GM18861 (cell line): Measurements from ENCODE around the gene PIH1D2.
"Not testable (repeated sequence)": the region's sequence is repeated elsewhere in the genome, so short reads cannot be mapped to it uniquely, and the experiment has no call there.

Source experiments
- ATAC-seq: cut with Tn5 transposase; IDR thresholded peaks from one replicate; pipeline ENCODE4 v1.9.1; 2021; ENCODE audit not compliant: unreplicated experiment

The PIH1D2 gene, protein sequence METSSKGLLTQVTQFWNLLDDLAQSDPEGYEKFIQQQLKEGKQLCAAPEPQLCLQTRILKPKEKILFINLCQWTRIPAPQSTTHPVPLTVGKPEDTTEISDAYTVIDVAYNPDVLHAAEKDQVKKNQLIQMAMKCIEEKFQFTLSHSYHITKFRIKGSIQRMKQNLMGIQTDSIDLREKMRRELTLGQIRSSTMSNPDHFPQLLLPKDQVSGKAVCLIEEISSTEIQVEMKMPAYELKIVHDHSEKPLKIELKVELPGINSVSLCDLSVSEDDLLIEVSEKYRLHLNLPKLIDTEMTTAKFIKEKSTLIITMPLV

DNA sequence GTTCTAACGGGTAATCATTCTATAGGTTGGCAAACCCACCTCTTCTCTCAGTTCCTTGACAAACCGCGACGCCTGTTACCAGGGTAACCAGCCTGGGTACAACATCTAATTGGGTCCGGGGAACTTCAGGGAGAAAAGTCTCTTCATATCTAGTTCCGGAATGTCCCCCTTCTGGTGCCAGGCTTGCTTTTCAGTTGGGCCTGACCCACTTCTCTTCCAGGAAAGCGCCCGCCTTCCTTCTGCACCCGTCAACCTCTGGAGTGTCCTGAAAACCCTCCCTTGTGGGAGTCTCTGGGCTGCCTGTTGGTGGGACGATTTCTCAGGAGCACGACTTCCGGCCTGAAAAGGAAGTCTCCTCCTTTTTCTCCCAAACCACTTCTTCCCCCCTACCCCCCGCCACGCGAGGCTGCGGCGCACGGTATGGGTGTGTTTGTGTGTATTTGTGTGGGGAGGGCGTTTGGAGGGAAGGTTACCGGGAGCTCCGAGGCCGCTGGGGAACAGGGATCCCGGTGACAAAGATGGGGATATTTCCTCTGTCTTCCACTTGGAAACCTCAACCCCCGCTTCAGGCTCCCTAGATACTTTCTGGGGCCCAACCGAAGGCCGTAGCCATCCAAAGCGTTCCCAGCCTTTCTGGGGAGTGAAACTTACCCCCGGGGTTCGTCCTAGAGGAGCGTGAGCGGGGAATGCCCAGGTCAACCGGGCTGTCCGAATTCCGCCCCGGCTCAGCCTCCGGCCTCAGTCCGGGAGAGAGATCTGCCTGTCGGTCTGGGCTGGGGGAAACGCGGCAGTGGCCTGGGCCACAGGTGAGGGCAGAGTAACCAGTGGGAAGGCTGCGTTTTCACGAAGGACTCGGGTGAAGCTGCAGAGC lies at the start of gene PIH1D2, which contains the start of gene NKAPD1:
Gene PIH1D2, minus strand, starts transcription at position 77 of the 871 bp plus-strand sequence. CDS start 843 bp downstream, outside the sequence.
Gene NKAPD1, plus strand, starts transcription at position 359 of the 871 bp plus-strand sequence. CDS start 1,276 bp downstream, outside the sequence.
- ATAC-seq: peak; percentile 83

DNA sequence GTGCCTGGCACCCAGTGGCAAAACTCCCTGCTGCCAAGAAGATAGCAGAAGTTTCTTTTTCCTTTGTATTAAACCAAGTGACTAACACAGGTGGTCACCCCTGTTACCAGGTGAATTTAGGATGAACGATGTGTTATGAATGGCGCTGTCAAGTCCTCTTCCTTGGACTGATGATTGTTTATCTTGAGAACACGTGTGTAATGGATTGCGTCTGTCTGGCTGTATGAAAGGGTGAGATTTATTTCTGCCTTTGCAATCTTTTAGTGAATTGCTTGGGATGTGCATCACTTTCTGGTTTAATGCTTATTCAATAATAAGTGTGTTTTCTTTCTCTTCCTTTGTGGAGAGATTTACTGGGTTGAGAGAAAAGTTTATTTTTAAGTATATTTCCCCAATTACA lies 49.3 kb upstream of the PIH1D2 start:
- no peak for ATAC-seq

DNA sequence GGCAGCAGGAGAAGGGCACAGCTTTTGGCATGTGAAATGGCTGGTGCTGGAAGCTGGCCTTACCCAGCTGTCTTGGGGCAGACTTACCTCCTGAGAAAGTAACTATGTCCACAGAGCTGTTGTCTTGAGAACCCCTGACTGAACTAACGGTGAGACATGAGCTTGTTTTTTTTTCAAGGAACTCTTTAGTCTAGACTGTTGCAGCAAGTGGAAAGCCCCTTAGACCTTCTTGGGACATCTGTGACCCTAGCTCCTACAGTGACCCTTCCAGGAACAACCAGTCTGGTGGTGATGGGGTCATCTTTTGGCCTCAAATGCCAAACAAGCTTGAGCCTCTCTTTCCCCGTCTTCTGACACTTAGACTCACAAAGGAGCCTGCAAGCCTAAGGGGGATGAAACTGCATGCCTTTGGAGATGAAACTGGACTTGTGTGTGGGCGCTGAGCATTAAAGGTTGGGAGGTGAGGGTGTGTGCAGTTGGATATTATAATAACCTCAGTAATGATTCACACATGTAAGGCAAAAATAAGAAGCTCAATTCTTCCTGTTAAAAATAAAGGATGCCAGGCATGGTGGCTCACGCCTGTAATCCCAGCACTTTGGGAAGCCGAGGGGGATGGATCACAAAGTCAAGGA lies 48.3 kb upstream of the PIH1D2 start:
- ATAC-seq: no peak

DNA sequence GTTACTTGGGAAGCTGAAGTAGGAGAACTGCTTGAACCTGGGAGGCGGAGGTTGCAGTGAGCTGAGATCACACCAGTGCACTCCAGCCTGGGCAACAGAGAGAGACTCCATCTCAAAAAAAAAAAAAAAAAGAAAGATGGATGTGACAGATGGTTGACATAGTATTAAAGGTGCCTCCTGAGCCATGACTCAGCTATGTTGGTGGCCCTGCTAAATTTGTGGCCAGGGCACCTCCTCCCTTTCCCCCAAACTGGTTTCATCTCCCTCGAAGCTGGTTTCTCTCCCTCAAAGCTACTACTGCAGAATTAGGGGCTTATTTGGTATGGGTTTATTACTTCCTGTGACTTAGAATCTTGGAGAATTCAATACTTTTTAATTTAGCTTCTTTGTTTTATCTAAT lies 44.4 kb upstream of the PIH1D2 start:
- no peak for ATAC-seq

DNA sequence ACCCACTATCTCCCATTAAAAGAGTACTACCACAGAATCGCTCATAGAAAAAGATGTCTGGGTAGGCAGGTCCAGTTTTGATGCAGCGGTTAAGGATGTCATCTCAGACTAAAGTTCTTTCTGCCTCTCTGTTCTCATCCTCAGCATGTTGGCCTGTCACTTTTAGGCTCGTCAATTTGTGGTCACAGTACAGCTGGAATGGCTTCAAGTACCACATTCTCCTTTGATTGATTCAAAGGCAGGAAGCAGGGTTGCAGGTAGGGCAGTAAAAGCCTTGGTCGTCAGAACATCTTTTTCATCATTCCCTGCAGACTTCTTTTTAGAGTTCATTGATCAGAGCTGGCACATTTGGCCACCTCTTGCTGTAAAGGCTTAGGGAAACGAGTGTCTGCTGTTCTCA lies 41.6 kb upstream of the PIH1D2 start:
- ATAC-seq: no peak

DNA sequence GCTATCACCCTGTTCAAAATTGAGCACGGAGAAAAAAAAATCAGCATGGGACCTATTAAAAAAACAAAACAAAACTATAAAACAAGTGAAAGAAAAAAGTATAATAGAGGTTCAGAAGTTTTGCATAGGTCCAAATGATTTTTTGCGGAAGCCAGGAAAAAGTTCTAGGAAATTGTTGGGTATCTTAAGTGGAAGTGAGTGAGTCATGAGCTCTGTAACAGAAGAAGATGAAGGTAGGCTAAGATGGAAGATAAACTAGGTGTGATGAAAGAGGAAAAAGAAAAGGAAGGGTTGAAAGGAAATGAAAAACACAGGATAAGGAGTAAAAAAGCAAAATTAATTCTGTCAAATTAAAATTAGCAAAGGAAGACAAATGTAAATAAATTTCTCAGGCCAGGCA lies 40.6 kb upstream of the PIH1D2 start:
- no peak for ATAC-seq

DNA sequence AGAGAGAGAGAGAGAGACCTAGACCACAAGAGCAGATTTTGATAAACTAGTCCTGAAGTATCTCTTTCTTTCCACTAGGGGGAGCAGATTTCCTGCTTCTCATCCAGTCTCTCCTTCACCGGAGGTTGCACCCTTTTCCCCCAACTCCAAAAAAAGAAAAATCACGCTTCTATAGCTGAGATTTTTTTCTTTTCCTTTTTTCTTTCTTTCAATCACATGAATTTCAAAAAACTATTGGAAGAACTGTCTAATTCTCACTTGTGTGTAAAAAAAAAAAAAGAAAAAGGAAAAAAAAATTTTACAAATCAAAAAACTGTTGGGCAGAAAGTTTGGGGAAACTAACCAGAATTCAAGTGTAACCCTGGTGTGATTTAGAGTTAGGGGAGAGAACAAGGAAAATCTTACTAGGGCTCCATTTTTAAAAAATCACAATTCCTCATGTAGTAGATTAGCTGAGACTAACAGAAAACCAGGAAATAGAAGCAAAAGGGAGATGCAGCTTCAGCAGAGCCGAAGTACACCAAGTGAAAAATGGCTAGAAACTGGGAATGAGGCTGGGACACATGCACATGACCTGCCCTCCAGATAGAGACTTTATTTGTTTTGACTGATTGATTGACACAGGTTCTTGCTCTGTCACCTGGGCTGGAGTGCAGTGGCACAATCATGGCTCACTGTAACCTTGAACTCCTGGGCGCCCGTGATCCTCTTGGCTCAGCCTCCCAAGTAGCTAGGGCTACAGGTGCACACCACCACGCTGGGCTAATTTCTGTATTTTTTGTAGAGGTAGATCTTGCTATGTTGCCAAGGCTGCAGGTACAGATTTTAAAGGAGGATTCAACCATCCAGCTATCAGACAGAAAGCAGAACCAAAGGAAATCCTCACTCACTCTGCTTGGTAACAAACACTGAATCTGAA lies 40.0 kb upstream of the PIH1D2 start:
- ATAC-seq: peak; percentile 64

DNA sequence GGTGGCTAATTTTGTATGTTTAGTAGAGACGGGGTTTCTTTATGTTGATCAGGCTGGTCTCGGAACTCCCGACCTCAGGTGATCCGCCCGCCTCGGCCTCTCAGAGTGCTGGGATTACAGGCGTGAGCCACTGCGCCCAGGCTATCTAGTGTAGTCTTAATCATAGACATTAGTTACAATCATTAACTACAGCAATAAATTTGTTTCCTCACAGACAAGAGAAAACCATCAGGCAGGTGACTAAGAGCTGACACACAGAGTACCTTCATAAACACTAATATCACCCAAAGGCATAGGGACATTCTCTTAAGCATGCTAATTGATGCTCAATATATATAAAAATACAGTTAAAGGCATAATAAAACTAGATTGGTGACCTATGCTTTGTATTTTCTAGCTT lies 32.3 kb upstream of the PIH1D2 start:
- no peak for ATAC-seq

DNA sequence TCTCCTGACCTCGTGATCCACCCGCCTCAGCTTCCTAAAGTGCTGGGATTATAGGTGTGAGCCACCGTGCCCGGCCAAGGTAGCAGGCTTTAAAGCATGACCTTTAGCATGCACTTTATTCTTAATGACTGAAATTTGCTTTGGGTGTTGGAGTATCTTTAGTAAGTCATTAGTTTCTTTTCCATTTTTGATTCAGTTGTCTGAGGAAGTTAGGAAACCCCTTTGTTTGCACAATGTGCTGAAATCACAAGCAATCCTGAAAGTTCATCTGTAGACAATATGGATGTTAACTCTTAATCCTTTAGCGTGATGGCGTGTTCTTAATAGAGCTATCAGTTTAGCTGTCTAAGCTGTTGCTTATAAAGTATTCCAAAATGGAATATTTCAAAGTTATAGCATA lies 29.6 kb upstream of the PIH1D2 start:
- ATAC-seq: no peak

DNA sequence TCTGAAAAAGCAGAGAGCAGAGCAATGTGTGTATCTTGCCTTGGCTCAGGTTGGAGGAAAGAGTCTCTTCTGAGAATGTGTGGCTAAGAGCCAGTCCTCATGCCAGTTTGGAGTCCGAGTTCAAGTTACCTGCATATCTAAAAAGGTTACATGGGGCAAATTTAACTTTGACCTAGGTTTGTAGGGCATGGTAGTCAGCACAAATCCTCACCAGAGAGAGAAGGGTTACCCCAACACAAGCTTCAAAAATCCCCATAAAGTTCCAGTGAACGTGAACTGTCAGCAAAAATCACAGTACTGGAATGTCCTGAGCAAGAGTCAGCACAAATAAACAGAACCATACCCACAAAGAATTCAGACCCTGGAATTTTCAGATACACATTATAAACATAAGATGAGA lies 26.6 kb upstream of the PIH1D2 start:
- no peak for ATAC-seq

DNA sequence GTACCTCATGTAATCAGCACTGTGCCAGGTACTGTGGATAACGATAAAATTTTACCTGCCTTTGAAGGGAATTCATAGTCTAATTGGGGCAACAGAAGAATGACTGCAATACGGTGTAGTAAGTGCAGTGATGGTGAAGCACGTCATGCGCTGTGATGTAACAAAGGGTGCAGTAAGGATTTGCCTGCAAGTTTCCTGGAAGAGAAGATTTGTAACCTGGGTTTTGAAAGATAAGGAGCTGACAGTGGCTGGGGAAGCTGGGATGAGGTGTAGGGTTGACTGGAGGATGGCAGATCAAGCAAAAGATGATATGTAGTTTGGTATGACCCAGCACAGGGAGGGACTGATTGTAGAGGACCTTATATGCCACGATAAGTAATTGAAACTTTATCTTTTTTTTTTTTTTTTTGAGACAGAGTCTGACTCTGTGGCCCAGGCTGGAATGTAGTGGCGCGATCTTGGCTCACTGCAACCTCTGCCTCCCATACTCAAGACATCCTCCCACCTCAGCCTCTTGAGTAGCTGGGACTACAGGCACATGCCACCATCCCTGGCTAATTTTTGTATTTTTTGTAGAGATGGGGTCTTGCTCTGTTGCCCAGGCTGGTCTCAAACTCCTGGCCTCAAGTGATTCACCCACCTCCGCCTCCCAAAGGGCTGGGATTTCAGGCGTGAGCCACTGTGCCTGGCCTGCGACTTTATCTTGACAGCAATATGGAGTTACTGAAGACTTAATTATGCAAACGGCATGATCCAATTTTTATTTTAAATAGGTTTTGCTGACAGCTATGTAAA lies 24.1 kb upstream of the PIH1D2 start:
- ATAC-seq: no peak

DNA sequence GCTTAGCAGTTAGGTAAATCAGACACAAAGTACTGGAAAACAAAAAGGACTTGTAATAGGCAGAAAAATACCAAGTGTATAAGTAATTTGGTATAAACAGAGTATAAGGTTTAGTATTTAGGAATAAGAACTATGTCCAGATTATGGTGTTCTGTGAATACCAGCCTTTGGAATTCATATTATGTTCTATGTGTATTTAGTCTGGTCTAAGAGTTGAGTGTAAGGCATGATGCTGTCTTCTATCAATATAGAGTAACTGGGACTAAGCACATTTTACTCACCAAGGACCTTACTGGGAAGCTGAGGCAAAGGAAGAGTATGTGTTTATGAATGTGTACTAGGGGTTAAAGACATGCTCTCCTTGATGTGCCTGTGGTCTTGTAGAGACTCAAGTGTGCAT lies 22.4 kb upstream of the PIH1D2 start:
- ATAC-seq: no peak

DNA sequence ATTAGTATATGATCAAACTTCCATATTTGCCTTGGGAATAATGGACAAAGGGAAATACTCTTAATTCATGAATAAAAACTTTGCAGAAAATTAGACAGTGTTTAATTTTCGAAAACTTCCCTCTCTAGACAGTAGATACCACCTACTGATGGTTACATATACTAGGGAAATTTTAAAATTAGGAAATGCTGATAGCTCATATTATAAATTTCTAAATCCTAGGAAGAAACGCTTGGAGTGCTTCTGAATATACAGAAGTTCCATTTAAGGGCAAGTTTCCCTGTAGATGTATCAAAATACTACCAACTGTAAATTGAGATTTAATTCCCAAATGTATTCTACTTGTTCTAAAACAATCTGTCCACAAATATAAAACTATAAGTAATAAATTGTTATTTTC lies 21.5 kb upstream of the PIH1D2 start:
- ATAC-seq: not testable (repeated sequence)

DNA sequence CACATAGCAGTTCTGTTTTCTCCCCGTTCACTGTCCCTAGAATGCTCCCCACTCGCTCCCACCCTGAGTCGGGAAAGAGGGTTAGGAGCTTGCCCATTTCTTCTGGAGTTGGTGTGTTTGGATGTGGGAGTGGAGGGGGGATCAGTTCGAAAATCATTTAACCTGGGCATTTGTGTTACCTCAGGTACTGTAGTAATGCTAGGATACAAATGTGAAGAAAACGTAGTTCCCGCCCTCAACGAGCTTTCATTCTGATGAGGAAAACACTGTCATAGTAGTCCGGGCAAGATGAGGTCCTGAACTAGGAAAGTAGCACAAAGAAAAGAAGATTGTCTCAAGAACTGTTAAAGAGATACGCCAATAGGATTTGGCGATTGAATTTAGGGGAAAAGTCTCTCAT lies 13.4 kb upstream of the PIH1D2 start:
- no peak for ATAC-seq

DNA sequence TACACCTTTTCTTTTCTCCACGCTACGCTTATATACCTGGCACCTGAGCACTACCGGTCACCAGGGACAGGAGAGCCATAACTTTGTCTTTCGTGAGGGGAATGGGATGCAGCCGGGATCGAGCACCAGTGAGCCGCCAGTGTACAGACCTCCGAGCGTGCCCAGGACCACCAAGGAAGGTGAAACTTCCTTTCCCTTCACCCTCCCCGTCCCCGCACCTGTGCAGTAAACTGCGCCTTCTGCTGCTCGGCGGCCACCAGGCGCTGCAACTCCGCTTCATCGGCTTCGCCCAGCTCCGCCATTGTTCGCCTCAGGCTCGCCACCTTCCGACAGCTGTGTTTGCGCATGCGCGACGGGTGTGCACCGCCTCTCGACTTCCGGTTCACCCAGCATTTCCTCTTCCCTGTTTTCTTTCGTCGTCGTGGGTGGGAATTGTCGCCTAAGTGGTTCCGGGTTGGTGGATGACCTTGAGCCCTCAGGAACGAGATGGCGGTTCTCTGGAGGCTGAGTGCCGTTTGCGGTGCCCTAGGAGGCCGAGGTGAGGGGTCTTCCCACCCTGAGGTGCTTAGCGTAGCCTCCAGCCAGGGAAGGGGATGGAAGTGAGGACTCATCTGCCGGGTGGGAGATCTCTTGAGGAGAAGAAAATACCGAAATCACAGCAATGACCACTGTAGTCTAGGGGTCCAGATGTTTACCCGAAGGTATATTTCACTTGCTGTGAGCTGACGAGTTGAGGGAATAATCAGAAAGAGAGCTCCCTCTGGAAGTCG lies 12.8 kb upstream of the PIH1D2 start, which contains the start of the genes SDHD and TIMM8B:
Gene SDHD, plus strand, starts transcription at position 452 of the 770 bp plus-strand sequence. Its CDS starts 35 bp downstream, at position 487.
Gene TIMM8B, minus strand, starts transcription at position 335 of the 770 bp plus-strand sequence. Its CDS starts 33 bp downstream, at position 302.
- peak; percentile 88 for ATAC-seq

DNA sequence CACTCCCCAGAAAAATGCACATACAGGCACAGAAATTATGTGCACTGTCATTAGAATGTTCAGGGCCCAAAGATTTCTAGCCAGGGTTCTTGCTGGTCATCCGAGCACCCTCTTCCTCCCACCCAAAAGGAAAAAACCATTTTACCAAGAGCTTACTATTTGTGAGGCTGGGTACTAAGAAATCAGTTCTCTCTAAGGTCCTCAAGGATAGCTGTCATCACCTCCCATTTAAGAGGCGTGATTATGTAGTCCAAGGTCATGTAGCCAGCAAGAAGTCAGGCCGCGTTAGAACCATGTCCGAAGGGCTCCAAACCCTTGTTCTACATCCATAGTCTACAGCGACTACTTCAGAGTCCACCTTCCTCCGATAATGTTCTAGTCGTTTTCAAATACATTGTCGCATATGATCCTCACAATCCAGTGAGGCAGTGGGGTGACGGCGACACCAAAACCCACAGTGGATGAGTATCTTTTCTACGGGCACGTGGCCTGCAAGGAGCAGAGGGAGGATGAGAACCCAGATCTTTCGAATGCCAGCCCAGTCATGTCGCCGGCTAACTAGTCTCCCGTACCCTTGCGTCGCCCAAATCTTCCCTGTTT lies 12.1 kb upstream of the PIH1D2 start:
- peak; percentile 3 for ATAC-seq

DNA sequence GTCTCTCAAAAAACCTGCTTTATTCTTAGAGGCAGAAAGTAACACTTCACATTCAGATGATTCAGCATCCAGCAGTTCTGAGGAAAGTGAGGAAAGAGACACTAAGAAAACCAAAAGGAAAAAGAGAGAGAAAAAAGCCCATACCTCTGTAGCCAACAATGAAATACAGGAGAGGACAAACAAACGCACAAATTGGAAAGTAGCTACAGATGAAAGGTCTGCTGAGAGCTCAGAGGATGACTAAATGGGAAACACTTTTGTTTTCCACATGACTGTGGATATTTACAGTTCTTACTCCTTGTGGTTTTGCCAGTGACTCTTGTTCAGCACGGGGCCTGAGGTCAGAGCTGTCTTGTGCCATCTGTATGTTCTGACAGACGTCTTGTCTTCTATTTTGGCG lies 8.9 kb upstream of the PIH1D2 start:
- ATAC-seq: no peak

DNA sequence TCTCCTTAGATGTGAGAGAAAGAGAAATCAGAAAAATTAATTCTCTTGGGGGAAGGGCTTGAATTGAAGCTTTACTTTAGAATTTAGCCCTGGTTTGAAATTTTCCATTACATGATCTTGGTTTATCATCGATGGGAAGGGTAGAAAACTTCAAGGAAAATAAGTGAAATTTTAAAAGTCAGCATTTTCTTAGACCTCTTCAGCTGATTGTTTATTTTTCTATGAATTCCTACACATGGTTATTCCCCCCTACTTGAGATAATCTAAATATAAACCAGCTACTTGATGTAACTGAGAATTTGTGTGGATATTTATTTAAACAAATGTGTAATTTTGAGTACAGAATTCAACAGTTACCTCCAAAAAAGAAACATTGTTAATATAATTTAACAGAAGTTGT lies 10.9 kb downstream of the PIH1D2 start:
- ATAC-seq: no peak
